Osteocyte (in vitro differentiated cells): ENCODE results near the gene C9. TPM values are rescaled to one million over a fixed set of nuclear protein-coding genes. Genes with fewer than 3 reads are reported as not detected.

Experiments
- DNase-seq: peaks from one replicate; pipeline ENCODE4 v3.0.0; 2021; ENCODE audit warnings: mixed read lengths; ENCODE audit not compliant: unreplicated experiment; ENCODE audit errors: extremely low spot score
- H3K27ac Mint-ChIP-seq: one replicate; pipeline ENCODE4 v1.8.0; 2021; ENCODE audit warnings: mild to moderate bottlenecking, mixed read lengths; ENCODE audit not compliant: unreplicated experiment
- H3K27me3 Mint-ChIP-seq: one replicate; pipeline ENCODE4 v1.8.0; 2021; ENCODE audit warnings: mixed read lengths; ENCODE audit not compliant: unreplicated experiment
- H3K36me3 Mint-ChIP-seq: one replicate; pipeline ENCODE4 v1.8.0; 2021; ENCODE audit warnings: mixed read lengths; ENCODE audit not compliant: unreplicated experiment
- H3K4me1 Mint-ChIP-seq: one replicate; pipeline ENCODE4 v1.8.0; 2021; ENCODE audit warnings: mixed read lengths; ENCODE audit not compliant: unreplicated experiment
- H3K4me3 Mint-ChIP-seq: one replicate; pipeline ENCODE4 v1.8.0; 2021; ENCODE audit warnings: mild to moderate bottlenecking, moderate library complexity, mixed read lengths; ENCODE audit not compliant: unreplicated experiment
- H3K9me3 Mint-ChIP-seq: one replicate; pipeline ENCODE4 v1.8.0; 2021; ENCODE audit warnings: mixed read lengths; ENCODE audit not compliant: unreplicated experiment
- total RNA-seq: library from RNA; stranded (reverse); gene quantifications from 2 replicates; pipeline ENCODE4 v1.2.1, GENCODE V29; 2021
- TF ChIP-seq, protein P1 (sequence below): fragments of 200-600 bp; sonication (generic); IDR thresholded peaks from 2 replicates; pipeline ENCODE4 v1.5.0; 2021; ENCODE audit warnings: antibody characterized with exemption, mild to moderate bottlenecking, moderate library complexity

C9 gene
- total RNA-seq, 1 donor from 2014 or later = not detected

DNA sequence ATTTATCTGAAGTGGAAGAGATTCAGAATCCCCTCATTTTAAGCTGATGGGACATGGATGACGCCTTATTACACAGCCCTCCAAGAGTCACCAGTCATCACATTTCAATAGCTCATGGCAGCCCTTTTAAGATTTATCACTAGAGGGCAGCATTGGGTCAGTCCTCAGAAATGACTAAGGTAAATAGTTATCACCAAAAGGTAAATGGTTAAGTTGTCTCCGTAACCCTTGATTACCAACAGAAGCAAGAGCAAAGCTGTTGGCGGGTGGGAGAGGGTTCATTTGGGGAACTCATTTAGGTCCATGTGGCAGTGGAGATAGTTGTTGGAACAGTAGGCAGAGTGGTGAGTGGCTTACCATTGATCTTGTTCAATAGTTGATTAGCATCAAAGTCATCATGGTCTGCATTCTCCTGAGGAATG, 12.0 kb upstream of the C9 start:
- TF ChIP-seq, protein P1, sequence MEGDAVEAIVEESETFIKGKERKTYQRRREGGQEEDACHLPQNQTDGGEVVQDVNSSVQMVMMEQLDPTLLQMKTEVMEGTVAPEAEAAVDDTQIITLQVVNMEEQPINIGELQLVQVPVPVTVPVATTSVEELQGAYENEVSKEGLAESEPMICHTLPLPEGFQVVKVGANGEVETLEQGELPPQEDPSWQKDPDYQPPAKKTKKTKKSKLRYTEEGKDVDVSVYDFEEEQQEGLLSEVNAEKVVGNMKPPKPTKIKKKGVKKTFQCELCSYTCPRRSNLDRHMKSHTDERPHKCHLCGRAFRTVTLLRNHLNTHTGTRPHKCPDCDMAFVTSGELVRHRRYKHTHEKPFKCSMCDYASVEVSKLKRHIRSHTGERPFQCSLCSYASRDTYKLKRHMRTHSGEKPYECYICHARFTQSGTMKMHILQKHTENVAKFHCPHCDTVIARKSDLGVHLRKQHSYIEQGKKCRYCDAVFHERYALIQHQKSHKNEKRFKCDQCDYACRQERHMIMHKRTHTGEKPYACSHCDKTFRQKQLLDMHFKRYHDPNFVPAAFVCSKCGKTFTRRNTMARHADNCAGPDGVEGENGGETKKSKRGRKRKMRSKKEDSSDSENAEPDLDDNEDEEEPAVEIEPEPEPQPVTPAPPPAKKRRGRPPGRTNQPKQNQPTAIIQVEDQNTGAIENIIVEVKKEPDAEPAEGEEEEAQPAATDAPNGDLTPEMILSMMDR = peak; percentile 81
- H3K36me3 Mint-ChIP-seq = peaks cover 76% of the 10 kb centered on the region
- H3K27ac Mint-ChIP-seq = peak overlapping the region; percentile 44
- H3K4me3 Mint-ChIP-seq = no peak overlapping the region
- no peaks in the 10 kb centered on the region for H3K9me3 Mint-ChIP-seq
- no peaks in the 10 kb centered on the region for H3K27me3 Mint-ChIP-seq
- no peak for DNase-seq
- no peaks in the 10 kb centered on the region for H3K4me1 Mint-ChIP-seq

DNA sequence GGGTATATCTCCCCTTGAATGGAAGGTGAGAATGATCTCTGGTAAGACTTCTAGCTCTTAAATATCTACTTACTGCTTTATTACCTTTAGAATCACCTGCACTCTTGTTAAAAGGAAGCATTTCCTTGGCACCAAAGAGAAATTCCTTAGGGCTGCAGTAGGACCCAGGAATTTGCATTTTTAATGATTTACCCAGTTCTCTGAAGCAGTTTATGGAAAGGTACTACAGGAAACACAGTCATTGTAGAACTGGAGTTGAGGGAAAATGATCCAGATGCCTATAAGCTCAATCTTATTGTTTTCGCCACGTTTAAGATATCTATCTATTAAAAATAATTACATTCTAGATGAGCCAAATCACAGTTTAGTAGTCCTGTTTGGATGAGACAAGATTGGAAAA, 9.5 kb upstream of the C9 start:
- H3K36me3 Mint-ChIP-seq = peaks cover 70% of the 10 kb centered on the region
- TF ChIP-seq, protein P1 = no peak
- no peak overlapping the region for H3K27ac Mint-ChIP-seq
- DNase-seq = no peak
- H3K9me3 Mint-ChIP-seq = no peaks in the 10 kb centered on the region
- H3K4me3 Mint-ChIP-seq = no peak overlapping the region
- H3K4me1 Mint-ChIP-seq = no peaks in the 10 kb centered on the region
- no peaks in the 10 kb centered on the region for H3K27me3 Mint-ChIP-seq

- no peaks in the 10 kb centered on the region for H3K4me1 Mint-ChIP-seq
- no peak for DNase-seq
- H3K4me3 Mint-ChIP-seq = no peak overlapping the region
- TF ChIP-seq, protein P1 = no peak
- H3K27me3 Mint-ChIP-seq = no peaks in the 10 kb centered on the region
- H3K27ac Mint-ChIP-seq = no peak overlapping the region
- H3K9me3 Mint-ChIP-seq = no peaks in the 10 kb centered on the region
- peaks cover 53% of the 10 kb centered on the region for H3K36me3 Mint-ChIP-seq
These were observed 7.0 kb upstream of the C9 start for GRCh38 chr5:39371367-39371635.

DNA sequence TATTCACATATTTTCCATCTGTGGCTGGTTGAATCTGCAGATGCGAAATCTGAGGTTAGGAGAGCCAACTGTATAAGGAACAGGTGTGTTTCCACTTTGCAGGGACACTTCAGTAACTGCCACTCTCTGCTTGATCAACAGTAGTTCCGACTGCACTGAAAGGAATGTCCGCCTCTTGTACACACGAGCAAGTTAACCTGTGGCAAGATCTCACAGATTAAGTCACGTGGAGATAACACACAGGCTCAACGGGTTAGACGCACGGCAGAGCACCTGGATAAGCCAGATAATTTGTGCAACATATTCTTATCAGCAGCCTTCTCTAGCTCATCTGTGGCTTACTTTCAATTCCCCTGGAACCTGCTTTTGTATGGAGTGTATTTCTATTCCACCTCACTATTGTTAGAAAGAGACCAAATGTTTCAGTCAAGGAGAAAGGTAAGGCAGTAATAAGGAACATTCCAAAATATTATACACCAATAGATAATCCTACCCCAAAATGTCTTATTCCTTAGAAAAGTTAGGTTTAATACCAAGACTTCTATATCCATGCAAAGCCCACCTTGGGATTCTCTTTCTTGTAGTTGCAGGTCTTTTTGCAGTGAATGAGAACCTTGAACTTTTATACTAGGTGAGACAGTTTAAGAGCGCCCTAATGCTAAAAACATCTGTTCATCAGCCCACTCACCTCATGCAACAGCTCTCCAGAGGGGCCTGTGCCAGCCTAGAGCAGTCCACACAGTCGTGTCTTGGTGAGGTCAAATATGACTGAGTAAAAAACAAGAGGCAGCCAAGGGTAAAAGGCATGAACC, 6.5 kb upstream of the C9 start:
- Mint-ChIP-seq H3K36me3 (peaks cover 49% of the 10 kb centered on the region), H3K4me3 (no peak overlapping the region), H3K27me3 (no peaks in the 10 kb centered on the region), H3K9me3 (no peaks in the 10 kb centered on the region), H3K4me1 (no peaks in the 10 kb centered on the region), H3K27ac (no peak overlapping the region)
- DNase-seq = no peak
- TF ChIP-seq, protein P1 = no peak

DNA sequence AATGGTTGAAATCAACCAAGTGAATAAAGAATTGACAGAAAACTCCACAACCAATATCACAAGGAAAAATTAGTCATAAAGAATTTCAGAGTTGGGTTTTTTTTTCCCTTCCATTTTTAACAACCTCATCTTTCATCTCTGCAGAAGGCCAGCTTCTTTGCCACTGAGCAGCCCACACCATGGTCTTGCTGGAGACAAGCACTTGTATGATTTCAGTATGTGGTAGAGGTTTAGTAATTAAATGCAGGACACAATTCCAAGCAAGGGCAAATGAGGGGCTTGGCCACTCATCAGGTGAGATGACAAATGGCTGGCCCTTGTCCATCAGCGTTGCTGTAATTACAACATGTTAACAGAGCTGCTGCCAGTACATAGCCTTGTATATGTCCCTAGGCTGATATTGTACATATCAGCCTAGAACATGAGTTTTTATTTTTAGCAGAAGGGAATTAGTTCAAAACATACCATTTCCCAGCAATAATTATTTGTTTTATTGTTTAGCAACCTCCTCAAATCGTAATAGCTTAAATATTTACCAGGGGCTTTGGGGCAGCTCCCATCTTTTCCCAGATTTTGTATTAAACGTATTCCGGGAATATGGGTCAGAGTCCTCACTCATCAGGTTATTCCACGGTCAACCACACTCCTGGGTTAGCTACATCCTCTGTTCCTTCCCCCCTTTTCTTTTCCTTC, 5.0 kb upstream of the C9 start:
- Mint-ChIP-seq H3K9me3 (no peaks in the 10 kb centered on the region), H3K27me3 (no peaks in the 10 kb centered on the region), H3K4me1 (no peaks in the 10 kb centered on the region), H3K27ac (no peak overlapping the region), H3K4me3 (no peak overlapping the region), H3K36me3 (peaks cover 37% of the 10 kb centered on the region)
- DNase-seq = no peak
- TF ChIP-seq, protein P1 = no peak
